SK-N-SH (cell line): ENCODE data around the gene TMEM117. TPM values are rescaled to one million over a fixed set of nuclear protein-coding genes. Genes with fewer than 3 reads are reported as not detected.

Experiments used
- CTCF ChIA-PET: fragments of 300-600, 350-600 bp; formaldehyde crosslinking; extraction: SDS; loops from one replicate; lab custom pipeline; 2021; lab: Yijun Ruan, JAX
- POLR2A ChIA-PET: fragments of 350-600 bp; sonication (Branson Sonifier 250); formaldehyde crosslinking; extraction: SDS; loops from one replicate; lab custom pipeline; 2020; ENCODE audit warnings: antibody characterized with exemption, inconsistent platforms; lab: Yijun Ruan, JAX
- DNase-seq: peaks from one replicate; pipeline ENCODE4 v3.0.0; 2012
- H2AFZ ChIP-seq: fragments of 200-600 bp; sonication (generic); 2 replicates; pipeline ENCODE4 v1.8.1; 2016; ENCODE audit warnings: antibody characterized with exemption, mild to moderate bottlenecking, low read depth
- H3F3A ChIP-seq: fragments of 200-600 bp; sonication (generic); replicated peaks from 2 replicates; pipeline ENCODE3; 2016; ENCODE audit warnings: antibody characterized with exemption, mild to moderate bottlenecking; ENCODE audit not compliant: insufficient read depth
- H3K27ac ChIP-seq, 2 experiments: fragments of 200-500 bp in 1 of 2; fragments of 200-600 bp in 1 of 2; sonication (Bioruptor generic) in 1 of 2; sonication (generic), shearing (Covaris generic) in 1 of 2; 2 replicates each; pipeline versions ENCODE4 v1.5.1 to v1.6.1; 2014 to 2016; ENCODE audit warnings: low read depth in 2 of 2, inconsistent platforms in 1 of 2, low read length in 1 of 2, mild to moderate bottlenecking in 1 of 2, mixed read lengths in 1 of 2
- H3K27me3 ChIP-seq: fragments of 200-600 bp; sonication (generic), shearing (Covaris generic); 2 replicates; pipeline ENCODE4 v1.6.1; 2016; ENCODE audit warnings: mixed run types; ENCODE audit not compliant: insufficient read depth
- H3K36me3 ChIP-seq, 2 experiments: fragments of 200-500 bp in 1 of 2; fragments of 200-600 bp in 1 of 2; sonication (Bioruptor generic) in 1 of 2; sonication (generic) in 1 of 2; replicated peaks in 1 of 2; 2 replicates each; pipeline versions ENCODE3 to v1.5.1; 2014 to 2016; ENCODE audit warnings: low read length in 1 of 2, mild to moderate bottlenecking in 1 of 2; ENCODE audit not compliant: insufficient read depth in 2 of 2, control insufficient read depth in 1 of 2
- H3K4me1 ChIP-seq, 2 experiments: fragments of 200-500 bp in 1 of 2; fragments of 200-600 bp in 1 of 2; sonication (Bioruptor generic) in 1 of 2; sonication (generic), shearing (Covaris generic) in 1 of 2; 2 replicates each; pipeline versions ENCODE4 v1.5.1 to v1.6.1; 2014 to 2016; ENCODE audit warnings: low read depth in 1 of 2, low read length in 1 of 2, mixed run types in 1 of 2; ENCODE audit not compliant: insufficient read depth in 2 of 2, control insufficient read depth in 1 of 2
- H3K4me2 ChIP-seq: fragments of 200-600 bp; sonication (generic), shearing (Covaris generic); 2 replicates; pipeline ENCODE4 v1.6.1; 2017; ENCODE audit warnings: mixed run types
- H3K4me3 ChIP-seq, 2 experiments: fragments of 200-500 bp in 1 of 2; fragments of 200-600 bp in 1 of 2; sonication (Bioruptor generic) in 1 of 2; sonication (generic), shearing (Covaris generic) in 1 of 2; 2 replicates each; pipeline versions ENCODE4 v1.5.1 to v1.8.1; 2014 to 2016; ENCODE audit warnings: low read depth in 2 of 2, inconsistent platforms in 1 of 2, low read length in 1 of 2, mild to moderate bottlenecking in 1 of 2, mixed read lengths in 1 of 2, moderate library complexity in 1 of 2
- H3K79me2 ChIP-seq: fragments of 200-600 bp; sonication (generic); 2 replicates; pipeline ENCODE4 v1.8.1; 2017; ENCODE audit warnings: mild to moderate bottlenecking; ENCODE audit not compliant: insufficient read depth
- H3K9ac ChIP-seq: fragments of 200-600 bp; sonication (generic); 2 replicates; pipeline ENCODE4 v1.6.1; 2017; ENCODE audit warnings: mixed run types
- H3K9me2 ChIP-seq: fragments of 200-600 bp; sonication (generic); 2 replicates; pipeline ENCODE4 v1.6.1; 2017; ENCODE audit warnings: mixed run types
- H3K9me3 ChIP-seq: fragments of 200-600 bp; sonication (generic); 2 replicates; pipeline ENCODE4 v1.6.1; 2017; ENCODE audit warnings: mixed run types, mild to moderate bottlenecking, moderate library complexity
- H4K20me1 ChIP-seq: fragments of 200-600 bp; sonication (generic); 2 replicates; pipeline ENCODE4 v1.6.1; 2017; ENCODE audit warnings: mild to moderate bottlenecking, mixed run types; ENCODE audit not compliant: insufficient read depth
- CHD2 ChIP-seq: fragments of 150-350 bp; IDR thresholded peaks from 2 replicates; pipeline ENCODE4 v1.6.1; 2018; ENCODE audit warnings: low read length; ENCODE audit not compliant: partially characterized antibody
- ELF1 ChIP-seq: IDR thresholded peaks from 2 replicates; pipeline ENCODE4 v1.4.0; 2012
- FOXJ3 ChIP-seq: sonication (generic); formaldehyde crosslinking; IDR thresholded peaks from 2 replicates; pipeline ENCODE4 v1.5.1; 2020; ENCODE audit warnings: mild to moderate bottlenecking, missing genetic modification reagents
- MEF2A ChIP-seq: IDR thresholded peaks from 2 replicates; pipeline ENCODE4 v1.4.0; 2012; ENCODE audit warnings: low read depth, borderline replicate concordance
- MXI1 ChIP-seq: IDR thresholded peaks from 2 replicates; pipeline ENCODE4 v1.6.1; 2012; ENCODE audit warnings: mild to moderate bottlenecking, low read depth, low read length, improper control_type of control experiment
- NFIC ChIP-seq: IDR thresholded peaks from 2 replicates; pipeline ENCODE4 v1.4.0; 2012; ENCODE audit warnings: borderline replicate concordance
- PBX3 ChIP-seq: IDR thresholded peaks from 2 replicates; pipeline ENCODE4; 2012
- POLR2AphosphoS5 ChIP-seq: IDR thresholded peaks from 2 replicates; pipeline ENCODE4 v1.6.1; 2012; ENCODE audit warnings: low read depth, low read length
- RCOR1 ChIP-seq: fragments of 150-350 bp; IDR thresholded peaks from 2 replicates; pipeline ENCODE4 v1.6.1; 2017; ENCODE audit warnings: antibody characterized with exemption, low read length
- REST ChIP-seq: IDR thresholded peaks from 2 replicates; pipeline ENCODE4 v1.6.1; 2012; ENCODE audit warnings: mild to moderate bottlenecking, low read depth, low read length, moderate library complexity
- SIN3A ChIP-seq: IDR thresholded peaks from 2 replicates; pipeline ENCODE4 v1.6.1; 2012; ENCODE audit warnings: low read depth, mild to moderate bottlenecking, low read length, moderate library complexity, borderline replicate concordance
- SMC3 ChIP-seq: IDR thresholded peaks from 2 replicates; pipeline ENCODE4 v1.6.1; 2012; ENCODE audit warnings: low read depth, low read length, improper control_type of control experiment
- TAF1 ChIP-seq: IDR thresholded peaks from 2 replicates; pipeline ENCODE4 v1.6.1; 2012; ENCODE audit warnings: low read depth, mild to moderate bottlenecking, low read length, moderate library complexity, borderline replicate concordance
- TCF12 ChIP-seq: IDR thresholded peaks from 2 replicates; pipeline ENCODE4 v1.4.0; 2012
- USF2 ChIP-seq: fragments of 150-350 bp; IDR thresholded peaks from 2 replicates; pipeline ENCODE4 v1.6.1; 2017; ENCODE audit warnings: antibody characterized with exemption, low read length, low read depth, borderline replicate concordance
- WGBS: methylation state at CpG from one replicate; pipeline ENCODE4 v1.1.6; 2017; ENCODE audit warnings: low lambda C conversion rate; 5-methylcytosine and 5-hydroxymethylcytosine counted together
- polyA plus RNA-seq, 3 experiments: library from polyadenylated mRNA; depleted of rRNA; stranded (reverse); fragments of >200 nt; gene quantifications; 2 replicates each; pipeline ENCODE4 v1.2.3, GENCODE V29; 2012
- TF ChIP-seq, protein P1 (sequence below): IDR thresholded peaks from 2 replicates; pipeline ENCODE4 v1.4.0; 2012; ENCODE audit warnings: low read depth, borderline replicate concordance
- TF ChIP-seq, protein P2 (sequence below): fragments of 200-600 bp; sonication (generic); IDR thresholded peaks from 2 replicates; pipeline ENCODE4 v1.6.1; 2017; ENCODE audit warnings: antibody characterized with exemption, mild to moderate bottlenecking, moderate library complexity
- TF ChIP-seq, protein P3 (sequence below): fragments of 150-350 bp; IDR thresholded peaks from 2 replicates; pipeline ENCODE4 v1.6.1; 2016; ENCODE audit warnings: mild to moderate bottlenecking, low read depth, low read length

The TMEM117 gene
- polyA plus RNA-seq, 1 of the 3 experiments (the other 2 are of a cell fraction), result 0.81 TPM

- 70% methylated on average over 3 of the region's 3 CpGs for WGBS
- TF ChIP-seq PBX3, result no peak
- TF ChIP-seq POLR2AphosphoS5, result no peak
- no peak for TF ChIP-seq RCOR1
- TF ChIP-seq TCF12, result no peak
- no peak for TF ChIP-seq NFIC
- no peak for TF ChIP-seq CHD2
- TF ChIP-seq, protein P1, sequence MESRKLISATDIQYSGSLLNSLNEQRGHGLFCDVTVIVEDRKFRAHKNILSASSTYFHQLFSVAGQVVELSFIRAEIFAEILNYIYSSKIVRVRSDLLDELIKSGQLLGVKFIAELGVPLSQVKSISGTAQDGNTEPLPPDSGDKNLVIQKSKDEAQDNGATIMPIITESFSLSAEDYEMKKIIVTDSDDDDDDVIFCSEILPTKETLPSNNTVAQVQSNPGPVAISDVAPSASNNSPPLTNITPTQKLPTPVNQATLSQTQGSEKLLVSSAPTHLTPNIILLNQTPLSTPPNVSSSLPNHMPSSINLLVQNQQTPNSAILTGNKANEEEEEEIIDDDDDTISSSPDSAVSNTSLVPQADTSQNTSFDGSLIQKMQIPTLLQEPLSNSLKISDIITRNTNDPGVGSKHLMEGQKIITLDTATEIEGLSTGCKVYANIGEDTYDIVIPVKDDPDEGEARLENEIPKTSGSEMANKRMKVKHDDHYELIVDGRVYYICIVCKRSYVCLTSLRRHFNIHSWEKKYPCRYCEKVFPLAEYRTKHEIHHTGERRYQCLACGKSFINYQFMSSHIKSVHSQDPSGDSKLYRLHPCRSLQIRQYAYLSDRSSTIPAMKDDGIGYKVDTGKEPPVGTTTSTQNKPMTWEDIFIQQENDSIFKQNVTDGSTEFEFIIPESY, result no peak
- no peak for TF ChIP-seq ELF1
- TF ChIP-seq SIN3A, result no peak
- TF ChIP-seq USF2, result no peak
- no peak for TF ChIP-seq REST
- TF ChIP-seq, protein P2, sequence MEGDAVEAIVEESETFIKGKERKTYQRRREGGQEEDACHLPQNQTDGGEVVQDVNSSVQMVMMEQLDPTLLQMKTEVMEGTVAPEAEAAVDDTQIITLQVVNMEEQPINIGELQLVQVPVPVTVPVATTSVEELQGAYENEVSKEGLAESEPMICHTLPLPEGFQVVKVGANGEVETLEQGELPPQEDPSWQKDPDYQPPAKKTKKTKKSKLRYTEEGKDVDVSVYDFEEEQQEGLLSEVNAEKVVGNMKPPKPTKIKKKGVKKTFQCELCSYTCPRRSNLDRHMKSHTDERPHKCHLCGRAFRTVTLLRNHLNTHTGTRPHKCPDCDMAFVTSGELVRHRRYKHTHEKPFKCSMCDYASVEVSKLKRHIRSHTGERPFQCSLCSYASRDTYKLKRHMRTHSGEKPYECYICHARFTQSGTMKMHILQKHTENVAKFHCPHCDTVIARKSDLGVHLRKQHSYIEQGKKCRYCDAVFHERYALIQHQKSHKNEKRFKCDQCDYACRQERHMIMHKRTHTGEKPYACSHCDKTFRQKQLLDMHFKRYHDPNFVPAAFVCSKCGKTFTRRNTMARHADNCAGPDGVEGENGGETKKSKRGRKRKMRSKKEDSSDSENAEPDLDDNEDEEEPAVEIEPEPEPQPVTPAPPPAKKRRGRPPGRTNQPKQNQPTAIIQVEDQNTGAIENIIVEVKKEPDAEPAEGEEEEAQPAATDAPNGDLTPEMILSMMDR, result no peak
- TF ChIP-seq, protein P3, sequence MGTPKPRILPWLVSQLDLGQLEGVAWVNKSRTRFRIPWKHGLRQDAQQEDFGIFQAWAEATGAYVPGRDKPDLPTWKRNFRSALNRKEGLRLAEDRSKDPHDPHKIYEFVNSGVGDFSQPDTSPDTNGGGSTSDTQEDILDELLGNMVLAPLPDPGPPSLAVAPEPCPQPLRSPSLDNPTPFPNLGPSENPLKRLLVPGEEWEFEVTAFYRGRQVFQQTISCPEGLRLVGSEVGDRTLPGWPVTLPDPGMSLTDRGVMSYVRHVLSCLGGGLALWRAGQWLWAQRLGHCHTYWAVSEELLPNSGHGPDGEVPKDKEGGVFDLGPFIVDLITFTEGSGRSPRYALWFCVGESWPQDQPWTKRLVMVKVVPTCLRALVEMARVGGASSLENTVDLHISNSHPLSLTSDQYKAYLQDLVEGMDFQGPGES, result no peak
- TF ChIP-seq SMC3, result no peak
- no peak for TF ChIP-seq TAF1
- TF ChIP-seq FOXJ3, result no peak
- TF ChIP-seq MXI1, result no peak
- TF ChIP-seq MEF2A, result no peak
- TF ChIP-seq, all 33 proteins: peak for 0
- H3K9me2 ChIP-seq, result no peaks in the 10 kb centered on the region
- no peak overlapping the region for H3K27ac ChIP-seq
- DNase-seq, result no peak
- H3K27me3 ChIP-seq, result no peaks in the 10 kb centered on the region
- H3K4me3 ChIP-seq, result no peak overlapping the region
- H3K9me3 ChIP-seq, result no peaks in the 10 kb centered on the region
- CTCF ChIA-PET, result interaction anchor here (1.1 kb wide), 1 partner anchor 50 kb away, joined by 3 read pairs; no protein-coding TSS in a partner anchor
- H2AFZ ChIP-seq, result no peak overlapping the region
- no peaks in the 10 kb centered on the region for H4K20me1 ChIP-seq
- H3K36me3 ChIP-seq, result no peaks in the 10 kb centered on the region
- no peaks in the 10 kb centered on the region for H3K79me2 ChIP-seq
- peaks cover 2 to 6% of the 10 kb centered on the region in 2 experiments; a peak in 2 of 4 replicates for H3K4me1 ChIP-seq
- peaks cover 8% of the 10 kb centered on the region for H3F3A ChIP-seq
- POLR2A ChIA-PET, result no interaction called here
- no peak overlapping the region for H3K4me2 ChIP-seq
- no peak overlapping the region for H3K9ac ChIP-seq
Observed at GRCh38 chr12:43965899-43966298, 130.0 kb downstream of the TMEM117 start.
